ENCODE measurements around the gene HECTD4. TPM values are rescaled to one million over a fixed set of nuclear protein-coding genes. Genes with fewer than 3 reads are reported as not detected.

The HECTD4 gene
- total RNA-seq, 1 experiment from 2014 or later = 31.2 TPM

- ChIA-PET RAD21 (ENCODE audit: low non-redundant PET in 1 of 2, low total read pairs in 2 of 2, uncharacterized antibody in 2 of 2, unreplicated experiment in 2 of 2) (no interaction called here), POLR2A (no interaction called here), CTCF (no interaction called here)
- Histone ChIP-seq H3K27ac (ENCODE audit: low read depth, low read length) (no peak overlapping the region), H3K4me2 (ENCODE audit: low read length) (no peak overlapping the region), H4K20me1 (ENCODE audit: insufficient read depth) (no peaks in the 10 kb centered on the region), H2AFZ (ENCODE audit: low read depth, low read length, poor library complexity, severe bottlenecking) (no peak overlapping the region), H3K79me2 (ENCODE audit: insufficient read depth, low read length) (no peaks in the 10 kb centered on the region), H3K4me3 (replicated peaks in 1 of 2; ENCODE audit: low read depth in 1 of 2, low read length in 2 of 2) (no peak overlapping the region), H3K27me3 (ENCODE audit: insufficient read depth, low read length) (no peaks in the 10 kb centered on the region), H3K9ac (ENCODE audit: low read length) (no peak overlapping the region), H3K9me2 (ENCODE audit: insufficient read depth) (no peaks in the 10 kb centered on the region), H3K9me3 (ENCODE audit: control insufficient read depth in 1 of 2, insufficient read depth in 1 of 2, low read depth in 1 of 2, low read length in 2 of 2) (no peaks in the 10 kb centered on the region), H3K4me1 (ENCODE audit: control insufficient read depth in 1 of 2, insufficient read depth in 2 of 2, low read length in 2 of 2) (no peaks in the 10 kb centered on the region), H3K36me3 (ENCODE audit: control insufficient read depth in 1 of 2, insufficient read depth in 2 of 2, low read length in 2 of 2) (no peaks in the 10 kb centered on the region; a peak in 1 of 4 replicates)
- no TSS peak for BruUV-seq (replicated peaks)
- no peak for ATAC-seq
- no peak for TF ChIP-seq EZH2phosphoT487 (IDR thresholded peaks at IDR 0.05; ENCODE audit: borderline replicate concordance)
- TF ChIP-seq ZBTB33 (IDR thresholded peaks at IDR 0.05; ENCODE audit: extremely low read depth, insufficient replicate concordance, low read length) = no peak
- no peak for TF ChIP-seq CBX3 (IDR thresholded peaks at IDR 0.05; ENCODE audit: low read depth)
- no peak for TF ChIP-seq EGR1 (IDR thresholded peaks at IDR 0.05; ENCODE audit: low read depth)
- TF ChIP-seq ZNF274 (IDR thresholded peaks at IDR 0.05; ENCODE audit: low read depth, low read length) = no peak
- no peak for TF ChIP-seq TCF7L2 (IDR thresholded peaks at IDR 0.05; ENCODE audit: borderline replicate concordance, extremely low read depth, insufficient read depth, insufficient read length)
- TF ChIP-seq JUND (IDR thresholded peaks at IDR 0.05) = no peak
- no peak for TF ChIP-seq POLR2AphosphoS5 (IDR thresholded peaks at IDR 0.05; ENCODE audit: low read depth, low read length)
- no peak for TF ChIP-seq MAX (IDR thresholded peaks at IDR 0.05)
- no peak for TF ChIP-seq SP1 (IDR thresholded peaks at IDR 0.05; ENCODE audit: low read depth)
- no peak for TF ChIP-seq YY1 (IDR thresholded peaks at IDR 0.05; ENCODE audit: extremely low read depth, insufficient replicate concordance, low read depth, low read length)
- TF ChIP-seq ELF1 (IDR thresholded peaks at IDR 0.05; ENCODE audit: borderline replicate concordance, low read depth) = no peak
- no peak for TF ChIP-seq SRF (IDR thresholded peaks at IDR 0.05; ENCODE audit: low read depth)
- no peak for TF ChIP-seq CEBPB (IDR thresholded peaks at IDR 0.05; ENCODE audit: low read depth)
- no peak for TF ChIP-seq EZH2 (IDR thresholded peaks at IDR 0.05)
- intact Hi-C loops (cut with micrococcal nuclease) = no loop called here
- no peak for DNase-seq (ENCODE audit: low read depth, low spot score)
These were observed 115.8 kb downstream of the HECTD4 start for GRCh38 chr12:112266473-112266872.
